BLaER1 (cell line): ENCODE measurements around the gene RPL22.

Source experiments
- H3K27ac ChIP-seq: shearing (Covaris generic); formaldehyde crosslinking; 2 replicates; pipeline ENCODE4 v1.8.1; 2022
- H3K27me3 ChIP-seq: shearing (Covaris generic); formaldehyde crosslinking; 2 replicates; pipeline ENCODE4 v1.8.1; 2022
- H3K36me3 ChIP-seq: shearing (Covaris generic); formaldehyde crosslinking; 2 replicates; pipeline ENCODE4 v1.8.1; 2022
- H3K4me1 ChIP-seq: shearing (Covaris generic); formaldehyde crosslinking; 2 replicates; pipeline ENCODE4 v1.8.1; 2022
- H3K4me2 ChIP-seq: shearing (Covaris generic); formaldehyde crosslinking; 2 replicates; pipeline ENCODE4 v1.8.1; 2022
- H3K4me3 ChIP-seq: shearing (Covaris generic); formaldehyde crosslinking; 2 replicates; pipeline ENCODE4 v1.8.1; 2022
- H3K9ac ChIP-seq: shearing (Covaris generic); formaldehyde crosslinking; 2 replicates; pipeline ENCODE4 v1.8.1; 2022
- H3K9me3 ChIP-seq: shearing (Covaris generic); formaldehyde crosslinking; 2 replicates; pipeline ENCODE4 v1.8.1; 2022
- H4K20me1 ChIP-seq: shearing (Covaris generic); formaldehyde crosslinking; 2 replicates; pipeline ENCODE4 v1.8.1; 2022
- Cebpa-rat ChIP-seq: shearing (Covaris generic); IDR thresholded peaks from 2 replicates; pipeline ENCODE4 v1.8.1; 2022

Gene RPL22

DNA sequence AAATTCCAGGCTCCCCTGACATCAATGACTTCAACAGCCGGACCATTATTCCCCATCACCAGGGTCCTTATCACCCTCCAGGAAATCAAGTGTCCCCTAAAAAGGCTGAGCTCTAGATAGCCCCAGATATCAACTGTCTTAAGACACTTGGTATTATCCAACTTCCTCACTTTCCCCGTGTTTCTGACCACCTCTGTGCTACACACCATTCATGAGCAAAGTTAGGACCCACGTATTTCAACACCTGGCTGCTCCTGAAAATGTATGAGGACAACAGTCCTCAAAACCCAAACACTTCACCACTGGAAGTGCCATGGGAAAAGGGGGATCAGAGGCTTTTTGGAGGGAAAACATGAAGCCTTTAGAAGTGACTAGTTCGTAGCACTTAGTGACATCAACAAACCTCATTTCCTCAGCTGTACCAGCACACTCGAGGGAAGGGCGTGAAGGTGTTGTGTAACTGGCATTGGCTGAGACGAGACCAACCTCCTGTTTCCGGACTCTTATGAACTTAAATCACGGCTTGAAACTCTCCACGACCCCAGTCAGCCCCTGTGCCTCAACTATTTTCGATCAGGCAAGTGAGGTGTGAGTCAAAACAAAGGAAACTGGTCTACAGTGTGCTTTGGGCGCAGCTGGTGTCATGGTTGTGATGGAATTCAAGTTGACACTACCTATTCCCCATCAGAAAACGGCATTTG is 15.2 kb downstream of the RPL22 start:
- peaks cover 15% of the 10 kb centered on the region for H3K4me1 ChIP-seq
- no peak overlapping the region for H3K27ac ChIP-seq
- peaks cover 42% of the 10 kb centered on the region for H3K27me3 ChIP-seq
- H3K9ac ChIP-seq = no peak overlapping the region
- peaks cover 48% of the 10 kb centered on the region for H3K36me3 ChIP-seq
- no peak overlapping the region for H3K4me2 ChIP-seq
- H3K4me3 ChIP-seq = no peak overlapping the region
- peaks cover 100% of the 10 kb centered on the region for H4K20me1 ChIP-seq
- no peaks in the 10 kb centered on the region for H3K9me3 ChIP-seq
- no peak for TF ChIP-seq Cebpa-rat

DNA sequence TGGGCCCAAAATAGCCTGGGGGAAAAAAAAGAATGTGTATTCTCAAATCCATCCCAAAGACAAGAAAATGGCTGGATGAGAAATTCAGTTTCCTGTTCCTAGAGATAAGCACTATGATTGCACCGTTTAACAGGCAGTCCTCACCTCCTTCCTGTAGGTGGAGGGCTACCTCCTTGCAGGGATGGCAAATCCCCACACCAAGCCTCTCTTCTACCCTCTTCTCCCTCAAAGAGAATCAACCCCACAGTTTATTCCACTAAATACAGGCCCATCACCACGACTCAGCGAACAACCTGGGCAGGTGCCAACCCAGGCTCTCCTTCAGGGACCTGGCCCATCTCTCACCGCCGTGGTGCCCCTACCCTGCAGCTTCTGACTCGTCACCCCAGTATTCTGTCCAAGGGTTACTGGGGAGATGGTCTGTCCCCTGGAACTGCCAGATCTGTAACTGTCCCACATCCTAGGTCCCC is 15.8 kb downstream of the RPL22 start:
- Histone ChIP-seq H3K4me2 (no peak overlapping the region), H3K9ac (no peak overlapping the region), H3K4me1 (peaks cover 15% of the 10 kb centered on the region), H3K4me3 (no peak overlapping the region), H3K36me3 (peaks cover 42% of the 10 kb centered on the region), H4K20me1 (peaks cover 100% of the 10 kb centered on the region), H3K9me3 (no peaks in the 10 kb centered on the region), H3K27me3 (peaks cover 49% of the 10 kb centered on the region), H3K27ac (no peak overlapping the region)
- no peak for TF ChIP-seq Cebpa-rat

GRCh38 chr1:6181347-6181770 is 18.0 kb downstream of the RPL22 start:
- peaks cover 23% of the 10 kb centered on the region for H3K4me1 ChIP-seq
- H3K9me3 ChIP-seq = no peaks in the 10 kb centered on the region
- peaks cover 21% of the 10 kb centered on the region for H3K36me3 ChIP-seq
- peak overlapping the region; percentile 36; the same call in 1 of the 2 replicates for H3K4me2 ChIP-seq
- peaks cover 100% of the 10 kb centered on the region for H4K20me1 ChIP-seq
- H3K4me3 ChIP-seq = no peak overlapping the region
- H3K27me3 ChIP-seq = peaks cover 70% of the 10 kb centered on the region
- H3K9ac ChIP-seq = no peak overlapping the region
- no peak overlapping the region for H3K27ac ChIP-seq
- TF ChIP-seq Cebpa-rat = no peak

DNA sequence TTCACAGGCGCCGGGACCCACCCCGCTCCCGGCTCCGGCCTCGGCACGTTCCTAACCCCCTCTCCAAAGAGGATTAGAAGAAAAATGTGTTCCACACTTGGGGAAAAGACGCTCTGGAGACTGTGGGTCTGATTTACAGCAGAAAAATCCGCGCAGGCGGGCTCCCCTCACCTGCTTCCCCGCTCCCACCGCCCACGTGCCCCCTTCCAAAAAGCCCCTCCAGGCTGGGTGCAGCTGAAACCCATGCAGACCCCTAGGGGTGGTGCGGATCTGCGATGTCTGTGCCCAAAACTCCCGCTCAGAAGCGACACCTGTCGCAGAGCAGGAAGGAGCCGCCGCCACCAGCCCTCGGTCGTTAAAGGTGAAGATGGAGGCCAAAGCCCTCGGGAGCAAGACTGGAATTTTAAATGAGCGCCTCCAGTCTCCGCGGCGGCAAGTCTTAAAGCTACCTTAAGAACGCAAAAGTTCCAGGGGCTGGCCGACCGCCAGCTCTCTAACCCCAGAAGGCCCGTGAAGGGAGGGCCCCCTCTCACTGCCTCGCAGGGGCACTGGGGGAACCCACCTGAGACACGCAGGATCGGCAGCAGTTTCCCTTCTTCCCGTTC is 18.6 kb downstream of the RPL22 start:
- Histone ChIP-seq H3K27me3 (peaks cover 76% of the 10 kb centered on the region), H3K27ac (no peak overlapping the region), H3K4me1 (peaks cover 23% of the 10 kb centered on the region), H3K4me2 (peak overlapping the region; percentile 36), H3K9me3 (no peaks in the 10 kb centered on the region), H3K9ac (no peak overlapping the region), H3K4me3 (peak overlapping the region; percentile 33; the same call in 1 of the 2 replicates), H4K20me1 (peaks cover 97% of the 10 kb centered on the region), H3K36me3 (peaks cover 18% of the 10 kb centered on the region)
- no peak for TF ChIP-seq Cebpa-rat

DNA sequence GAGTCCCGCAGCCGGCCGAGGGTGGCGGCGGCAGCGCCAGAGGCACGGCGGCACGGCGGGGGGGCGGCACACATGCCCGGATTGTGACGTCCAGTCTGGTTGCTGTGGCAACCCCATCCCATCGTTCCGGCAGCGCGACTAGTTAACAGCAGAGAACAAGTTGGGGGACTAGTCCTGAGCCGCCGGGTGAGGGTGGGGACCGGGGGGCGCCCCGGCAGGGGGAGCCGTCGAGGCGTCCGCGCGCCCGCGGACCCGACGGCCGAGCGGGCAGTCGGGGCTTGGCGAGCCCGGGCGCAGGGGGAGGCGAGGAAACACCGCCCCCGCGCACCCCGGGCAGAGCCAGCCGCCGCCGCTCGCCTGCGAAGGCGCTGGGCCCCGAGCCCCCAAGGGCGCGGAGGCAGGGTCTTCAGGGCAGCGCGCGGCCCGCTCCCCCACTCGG is 19.1 kb downstream of the RPL22 start, which contains the start of gene CHD5:
CHD5 (minus strand) TSS at position 54 of the 439 bp plus-strand sequence. CDS start 298 bp downstream, outside the sequence.
- H3K9ac ChIP-seq = no peak within 1 kb of the TSS
- H3K4me3 ChIP-seq = peak within 1 kb of the TSS; percentile 33; the same call in 1 of the 2 replicates
- peaks cover 77% of the 10 kb centered on the region for H3K27me3 ChIP-seq
- H3K27ac ChIP-seq = no peak within 1 kb of the TSS
- H4K20me1 ChIP-seq = peaks cover 92% of the 10 kb centered on the region
- peak within 1 kb of the TSS; percentile 36 for H3K4me2 ChIP-seq
- peaks cover 23% of the 10 kb centered on the region for H3K4me1 ChIP-seq
- no peak for TF ChIP-seq Cebpa-rat
- H3K9me3 ChIP-seq = no peaks in the 10 kb centered on the region
- H3K36me3 ChIP-seq = peaks cover 13% of the 10 kb centered on the region

GRCh38 chr1:6179564-6180175 is 19.7 kb downstream of the RPL22 start:
- no peak overlapping the region for H3K9ac ChIP-seq
- H3K27me3 ChIP-seq = peaks cover 77% of the 10 kb centered on the region
- no peak overlapping the region for H3K4me2 ChIP-seq
- H3K4me1 ChIP-seq = peaks cover 23% of the 10 kb centered on the region
- peaks cover 7% of the 10 kb centered on the region for H3K36me3 ChIP-seq
- H3K27ac ChIP-seq = no peak overlapping the region
- H4K20me1 ChIP-seq = peaks cover 86% of the 10 kb centered on the region
- H3K4me3 ChIP-seq = no peak overlapping the region
- H3K9me3 ChIP-seq = no peaks in the 10 kb centered on the region
- TF ChIP-seq Cebpa-rat = no peak

- Histone ChIP-seq H3K36me3 (no peaks in the 10 kb centered on the region), H3K4me2 (no peak overlapping the region), H3K27ac (no peak overlapping the region), H3K27me3 (peaks cover 77% of the 10 kb centered on the region), H3K4me1 (peaks cover 23% of the 10 kb centered on the region), H3K4me3 (no peak overlapping the region), H3K9ac (no peak overlapping the region), H3K9me3 (no peaks in the 10 kb centered on the region), H4K20me1 (peaks cover 79% of the 10 kb centered on the region)
- no peak for TF ChIP-seq Cebpa-rat
Observed at GRCh38 chr1:6178751-6179563, 20.4 kb downstream of the RPL22 start.

DNA sequence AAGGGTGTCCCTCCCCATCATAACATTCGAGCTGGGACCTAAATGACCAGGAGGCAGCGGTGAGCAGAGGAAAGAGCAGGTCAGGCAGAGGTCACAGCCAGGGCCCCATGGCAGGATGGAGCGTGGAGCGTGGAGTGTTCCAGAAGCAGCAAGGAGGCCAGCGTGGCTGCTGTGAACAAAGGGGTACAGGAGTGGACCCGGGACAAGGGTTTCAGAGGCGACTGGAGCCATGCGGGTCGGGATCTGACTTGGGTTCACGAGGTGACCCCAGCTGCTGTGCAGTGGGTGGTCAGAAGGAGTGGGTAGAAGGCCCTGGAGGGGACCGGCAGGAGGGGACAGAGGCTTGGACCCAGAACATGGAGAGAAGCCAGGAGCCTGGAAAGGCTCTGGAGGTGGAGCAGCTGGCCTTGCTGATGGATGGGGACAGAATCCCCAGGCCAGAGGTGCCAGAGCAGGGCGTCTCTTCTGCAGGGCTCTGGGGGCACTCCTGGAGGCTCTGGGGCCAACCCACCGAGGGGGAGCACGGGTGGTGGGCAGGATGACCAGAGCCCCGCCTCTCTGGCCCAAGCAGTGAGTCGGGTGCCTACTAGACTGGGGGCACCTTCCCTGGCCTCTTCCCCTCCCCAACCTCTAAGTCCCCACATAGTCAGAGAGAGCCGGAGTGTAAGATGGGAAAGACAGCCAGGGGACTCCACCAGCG is 21.6 kb downstream of the RPL22 start:
- H3K4me1 ChIP-seq = peaks cover 23% of the 10 kb centered on the region
- peaks cover 71% of the 10 kb centered on the region for H3K27me3 ChIP-seq
- no peak overlapping the region for H3K9ac ChIP-seq
- TF ChIP-seq Cebpa-rat = no peak
- no peaks in the 10 kb centered on the region for H3K36me3 ChIP-seq
- H3K9me3 ChIP-seq = no peaks in the 10 kb centered on the region
- no peak overlapping the region for H3K4me3 ChIP-seq
- H3K27ac ChIP-seq = no peak overlapping the region
- no peak overlapping the region for H3K4me2 ChIP-seq
- H4K20me1 ChIP-seq = peaks cover 67% of the 10 kb centered on the region

GRCh38 chr1:6176779-6177178 is 22.6 kb downstream of the RPL22 start:
- peak overlapping the region; percentile 14; the same call in 1 of the 2 replicates for H3K4me2 ChIP-seq
- H3K4me3 ChIP-seq = no peak overlapping the region
- no peak for TF ChIP-seq Cebpa-rat
- H3K9ac ChIP-seq = no peak overlapping the region
- H3K27ac ChIP-seq = no peak overlapping the region
- peaks cover 57% of the 10 kb centered on the region for H4K20me1 ChIP-seq
- peaks cover 34% of the 10 kb centered on the region for H3K4me1 ChIP-seq
- no peaks in the 10 kb centered on the region for H3K9me3 ChIP-seq
- H3K27me3 ChIP-seq = peaks cover 60% of the 10 kb centered on the region
- no peaks in the 10 kb centered on the region for H3K36me3 ChIP-seq
